HUES64 (cell line): ENCODE results near the gene COG2.

Experiments used
- H3K27ac ChIP-seq: 2 replicates; pipeline ENCODE4 v1.7.0; 2013; ENCODE audit warnings: low read depth, low read length, inconsistent platforms
- H3K27me3 ChIP-seq: 2 replicates; pipeline ENCODE4 v1.6.1; 2013; ENCODE audit warnings: mild to moderate bottlenecking, low read length; ENCODE audit not compliant: insufficient read depth
- H3K36me3 ChIP-seq: 2 replicates; pipeline ENCODE4 v1.6.1; 2013; ENCODE audit warnings: mild to moderate bottlenecking, low read length; ENCODE audit not compliant: insufficient read depth
- H3K4me1 ChIP-seq: 2 replicates; pipeline ENCODE4 v1.6.1; 2013; ENCODE audit warnings: mild to moderate bottlenecking, low read length, moderate library complexity; ENCODE audit not compliant: insufficient read depth
- H3K4me3 ChIP-seq: 2 replicates; pipeline ENCODE4 v1.5.1; 2013; ENCODE audit warnings: mild to moderate bottlenecking, low read length, moderate library complexity
- H3K9ac ChIP-seq: 2 replicates; pipeline ENCODE4 v1.6.1; 2013; ENCODE audit warnings: mild to moderate bottlenecking, low read depth, low read length
- H3K9me3 ChIP-seq: 2 replicates; pipeline ENCODE4 v1.6.1; 2013; ENCODE audit warnings: low read depth, low read length; ENCODE audit not compliant: insufficient read depth
- WGBS: fragments of 150-250, 120-280 bp; methylation state at CpG from one replicate; pipeline ENCODE4 v1.1.7; 2013; ENCODE audit warnings: missing lambda C conversion rate; 5-methylcytosine and 5-hydroxymethylcytosine counted together

Gene COG2

GRCh38 chr1:230677200-230677599, 34.9 kb downstream of the COG2 start:
- WGBS = 86% methylated on average over 1 of the region's 1 CpG
- Histone ChIP-seq H3K4me3 (no peak overlapping the region), H3K9me3 (no peaks in the 10 kb centered on the region), H3K36me3 (peaks cover 100% of the 10 kb centered on the region), H3K27me3 (no peaks in the 10 kb centered on the region), H3K4me1 (no peaks in the 10 kb centered on the region), H3K9ac (no peak overlapping the region), H3K27ac (no peak overlapping the region)

DNA sequence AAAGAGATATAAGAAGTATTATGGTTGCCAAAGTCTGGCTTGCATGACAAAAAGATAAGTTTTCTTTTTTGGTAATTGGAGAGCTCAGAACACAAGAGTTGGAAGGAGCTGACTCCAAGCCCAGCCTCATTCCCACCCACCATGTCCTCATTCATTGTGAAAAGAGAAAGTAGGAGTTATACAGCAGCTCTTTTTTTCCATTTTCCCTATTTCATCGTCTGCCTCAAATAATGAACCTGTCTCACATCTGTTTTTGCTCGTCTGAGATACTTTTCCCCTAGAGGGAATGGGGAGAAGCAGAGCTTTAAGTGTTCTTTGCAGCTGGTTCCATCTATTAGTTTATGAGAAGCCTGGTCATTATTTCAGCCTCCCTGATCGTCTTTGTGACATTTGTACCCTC, 36.9 kb downstream of the COG2 start:
- Histone ChIP-seq H3K27me3 (no peaks in the 10 kb centered on the region), H3K9me3 (no peaks in the 10 kb centered on the region), H3K27ac (no peak overlapping the region), H3K4me3 (no peak overlapping the region), H3K36me3 (peaks cover 100% of the 10 kb centered on the region), H3K9ac (no peak overlapping the region), H3K4me1 (no peaks in the 10 kb centered on the region)
- WGBS = 92% methylated on average over 2 of the region's 3 CpGs

DNA sequence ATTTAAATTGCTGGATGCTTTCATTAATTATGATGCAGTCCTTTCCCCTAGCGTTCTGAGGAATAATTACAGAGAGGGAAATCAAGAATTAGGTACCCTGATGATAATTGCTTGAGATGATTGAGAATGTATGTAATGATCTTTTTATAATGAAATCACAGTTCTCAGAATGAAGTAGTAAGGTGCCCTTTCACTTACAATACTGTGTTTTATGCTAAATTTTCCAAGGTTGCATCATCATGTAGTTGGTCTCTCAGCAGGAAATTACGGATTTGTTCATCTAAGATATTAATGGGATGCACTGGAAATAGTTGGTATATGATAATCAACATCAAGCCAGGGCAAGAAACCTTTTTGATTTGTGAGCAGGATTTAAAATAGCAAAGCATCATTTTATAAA, 37.5 kb downstream of the COG2 start:
- no peaks in the 10 kb centered on the region for H3K4me1 ChIP-seq
- H3K9ac ChIP-seq = no peak overlapping the region
- 96% methylated on average over 2 of the region's 2 CpGs for WGBS
- H3K36me3 ChIP-seq = peaks cover 100% of the 10 kb centered on the region
- no peaks in the 10 kb centered on the region for H3K27me3 ChIP-seq
- H3K9me3 ChIP-seq = no peaks in the 10 kb centered on the region
- no peak overlapping the region for H3K4me3 ChIP-seq
- H3K27ac ChIP-seq = no peak overlapping the region

- no peaks in the 10 kb centered on the region for H3K27me3 ChIP-seq
- no peak overlapping the region for H3K27ac ChIP-seq
- H3K9me3 ChIP-seq = no peaks in the 10 kb centered on the region
- H3K9ac ChIP-seq = no peak overlapping the region
- 73% methylated on average over 4 of the region's 4 CpGs for WGBS
- no peak overlapping the region for H3K4me3 ChIP-seq
- no peaks in the 10 kb centered on the region for H3K4me1 ChIP-seq
- H3K36me3 ChIP-seq = peaks cover 100% of the 10 kb centered on the region
Measured at GRCh38 chr1:230680300-230681025, 38.2 kb downstream of the COG2 start.

GRCh38 chr1:230681599-230681998, 39.3 kb downstream of the COG2 start:
- WGBS = 94% methylated on average over 2 of the region's 2 CpGs
- no peaks in the 10 kb centered on the region for H3K9me3 ChIP-seq
- H3K27me3 ChIP-seq = no peaks in the 10 kb centered on the region
- H3K27ac ChIP-seq = no peak overlapping the region
- peaks cover 100% of the 10 kb centered on the region for H3K36me3 ChIP-seq
- no peaks in the 10 kb centered on the region for H3K4me1 ChIP-seq
- no peak overlapping the region for H3K4me3 ChIP-seq
- no peak overlapping the region for H3K9ac ChIP-seq

DNA sequence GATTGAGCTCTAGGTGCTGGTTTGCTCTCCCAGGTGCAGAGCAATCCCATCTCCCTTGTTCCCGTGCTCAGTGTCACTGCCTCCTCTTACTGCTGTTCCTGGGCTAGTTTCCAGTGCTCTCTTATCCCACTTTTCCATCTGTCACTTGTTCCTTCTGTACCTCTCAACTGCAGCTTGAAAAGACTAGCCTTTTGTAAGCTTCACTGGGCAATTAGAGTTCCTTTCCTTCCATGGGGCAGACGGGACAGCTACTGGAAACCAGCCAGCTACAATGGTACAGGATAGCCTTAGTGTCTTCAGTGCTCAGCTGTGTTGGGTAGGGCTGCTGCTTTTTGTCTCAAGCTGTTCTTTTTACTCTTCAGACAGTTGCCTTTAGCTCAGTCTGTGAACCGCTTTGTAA, 40.0 kb downstream of the COG2 start:
- Histone ChIP-seq H3K36me3 (peaks cover 100% of the 10 kb centered on the region), H3K4me3 (no peak overlapping the region)

GRCh38 chr1:230682882-230683610, 40.8 kb downstream of the COG2 start:
- Histone ChIP-seq H3K4me3 (no peak overlapping the region), H3K9ac (no peak overlapping the region), H3K4me1 (no peaks in the 10 kb centered on the region), H3K27me3 (no peaks in the 10 kb centered on the region), H3K27ac (no peak overlapping the region), H3K36me3 (peaks cover 100% of the 10 kb centered on the region), H3K9me3 (no peaks in the 10 kb centered on the region)
- WGBS = 93% methylated on average over 9 of the region's 9 CpGs

More for the DNA sequence above, 40.0 kb downstream of the COG2 start:
- Histone ChIP-seq H3K9ac (no peak overlapping the region), H3K9me3 (no peaks in the 10 kb centered on the region), H3K27me3 (no peaks in the 10 kb centered on the region), H3K27ac (no peak overlapping the region), H3K4me1 (no peaks in the 10 kb centered on the region)
- 91% methylated on average over 2 of the region's 3 CpGs for WGBS

DNA sequence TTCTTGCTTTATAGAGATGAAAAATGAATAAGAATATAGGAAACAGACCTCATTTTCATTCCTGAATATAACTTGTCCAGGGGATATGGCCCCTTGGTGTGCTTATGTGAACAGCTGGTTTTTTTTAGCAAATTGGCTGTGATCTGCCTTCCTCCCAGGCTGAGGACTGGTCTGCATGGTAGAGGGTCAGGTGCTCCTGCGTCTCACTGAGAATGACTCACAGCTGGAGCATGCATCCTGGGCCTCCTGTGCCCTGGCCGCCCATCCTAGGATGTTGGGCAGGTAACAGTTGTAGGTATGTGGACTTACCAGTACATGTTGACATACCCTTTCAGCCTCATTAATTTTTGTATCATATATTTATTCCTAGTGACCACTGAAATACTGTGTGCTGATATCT, 41.9 kb downstream of the COG2 start:
- no peak overlapping the region for H3K4me3 ChIP-seq
- H3K9ac ChIP-seq = no peak overlapping the region
- WGBS = 81% methylated on average over 2 of the region's 2 CpGs
- H3K4me1 ChIP-seq = no peaks in the 10 kb centered on the region
- peaks cover 99% of the 10 kb centered on the region for H3K36me3 ChIP-seq
- no peaks in the 10 kb centered on the region for H3K9me3 ChIP-seq
- no peaks in the 10 kb centered on the region for H3K27me3 ChIP-seq
- H3K27ac ChIP-seq = no peak overlapping the region

DNA sequence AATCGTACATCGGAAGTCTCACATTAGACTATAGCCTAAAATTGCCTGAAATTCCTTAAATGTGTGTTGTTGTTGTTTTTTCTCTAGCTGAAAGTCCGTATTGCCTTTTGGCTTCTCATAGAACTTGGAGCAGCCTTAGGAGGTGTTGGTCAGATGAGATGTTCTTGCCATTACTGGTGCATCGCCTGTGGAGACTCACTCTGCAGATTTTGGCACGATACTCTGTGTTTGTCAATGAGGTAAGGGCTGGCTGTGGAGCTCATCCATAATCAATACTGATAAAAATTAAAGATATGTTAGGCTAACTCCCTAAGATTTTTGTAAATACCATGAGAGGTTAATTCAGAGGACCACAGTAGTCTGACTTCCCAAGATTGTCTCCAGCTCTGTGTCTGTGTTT, 42.7 kb downstream of the COG2 start:
- Histone ChIP-seq H3K4me3 (no peak overlapping the region), H3K36me3 (peaks cover 99% of the 10 kb centered on the region), H3K4me1 (no peaks in the 10 kb centered on the region), H3K9ac (no peak overlapping the region), H3K9me3 (no peaks in the 10 kb centered on the region), H3K27me3 (no peaks in the 10 kb centered on the region), H3K27ac (no peak overlapping the region)
- 95% methylated on average over 5 of the region's 5 CpGs for WGBS

DNA sequence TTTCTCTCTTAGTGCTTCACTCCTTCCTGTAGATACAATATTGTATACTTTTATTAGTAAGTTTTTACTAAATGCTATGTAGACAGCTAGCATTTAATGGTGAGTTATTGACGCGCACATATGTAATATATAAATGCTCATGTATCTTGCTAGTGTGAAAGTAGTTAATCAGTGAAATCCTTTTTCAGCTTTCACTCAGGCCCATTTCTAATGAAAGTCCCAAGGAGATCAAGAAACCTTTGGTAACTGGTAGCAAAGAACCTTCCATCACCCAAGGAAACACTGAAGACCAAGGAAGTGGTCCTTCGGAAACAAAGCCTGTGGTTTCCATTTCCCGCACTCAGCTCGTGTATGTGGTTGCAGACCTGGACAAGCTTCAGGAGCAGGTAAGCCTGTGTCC, 44.5 kb downstream of the COG2 start:
- Histone ChIP-seq H3K9ac (no peak overlapping the region), H3K4me1 (no peaks in the 10 kb centered on the region), H3K9me3 (no peaks in the 10 kb centered on the region), H3K27me3 (no peaks in the 10 kb centered on the region), H3K36me3 (peaks cover 99% of the 10 kb centered on the region), H3K4me3 (no peak overlapping the region), H3K27ac (no peak overlapping the region)
- 97% methylated on average over 3 of the region's 5 CpGs for WGBS

- no peak overlapping the region for H3K4me3 ChIP-seq
- H3K36me3 ChIP-seq = peaks cover 91% of the 10 kb centered on the region
- H3K27ac ChIP-seq = no peak overlapping the region
- H3K27me3 ChIP-seq = no peaks in the 10 kb centered on the region
- WGBS = 93% methylated on average over 9 of the region's 9 CpGs
- no peaks in the 10 kb centered on the region for H3K4me1 ChIP-seq
- no peak overlapping the region for H3K9ac ChIP-seq
- H3K9me3 ChIP-seq = no peaks in the 10 kb centered on the region
Measured at GRCh38 chr1:230690101-230690500, 47.8 kb downstream of the COG2 start.
